Hematopoietic multipotent progenitor cell treated with erythropoietin and hydrocortisone succinate and interleukin-3 and kit ligand, for 4 days (in vitro differentiated cells): Measurements from ENCODE around the gene CD300A.

Experiments
- DNase-seq: peaks from one replicate; pipeline ENCODE4 v3.0.0-alpha.2; 2015

The CD300A gene

GRCh38 chr17:74455821-74456220 is 10.6 kb upstream of the CD300A start:
- DNase-seq: no peak

GRCh38 chr17:74457146-74457819 is 9.2 kb upstream of the CD300A start:
- DNase-seq: peak; percentile 89

GRCh38 chr17:74457820-74458166 is 8.6 kb upstream of the CD300A start:
- no peak for DNase-seq

GRCh38 chr17:74458835-74459234 is 7.6 kb upstream of the CD300A start:
- DNase-seq: no peak

GRCh38 chr17:74459622-74460021 is 6.8 kb upstream of the CD300A start:
- DNase-seq: no peak

- DNase-seq: no peak
Observed at GRCh38 chr17:74460241-74460640, 6.2 kb upstream of the CD300A start.

- no peak for DNase-seq
Observed at GRCh38 chr17:74460996-74461395, 5.4 kb upstream of the CD300A start.

GRCh38 chr17:74461611-74462010 is 4.8 kb upstream of the CD300A start:
- no peak for DNase-seq

GRCh38 chr17:74464730-74465377 is 1.6 kb upstream of the CD300A start:
- DNase-seq: no peak

GRCh38 chr17:74465378-74466110 is 890 bp upstream of the CD300A start:
- no peak for DNase-seq

GRCh38 chr17:74466828-74467184 is 372 bp downstream of the CD300A start:
- DNase-seq: no peak

- DNase-seq: no peak
Observed at GRCh38 chr17:74467221-74467951, 952 bp downstream of the CD300A start.

- no peak for DNase-seq
Observed at GRCh38 chr17:74471341-74471740, 4.9 kb downstream of the CD300A start.

- DNase-seq: no peak
Observed at GRCh38 chr17:74472890-74473289, 6.5 kb downstream of the CD300A start.

GRCh38 chr17:74473294-74473693 is 6.9 kb downstream of the CD300A start:
- no peak for DNase-seq

- no peak for DNase-seq
Observed at GRCh38 chr17:74474043-74474792, 7.8 kb downstream of the CD300A start.

- DNase-seq: no peak
Observed at GRCh38 chr17:74475189-74475588, 8.8 kb downstream of the CD300A start.

- DNase-seq: no peak
Observed at GRCh38 chr17:74477411-74477810, 11.0 kb downstream of the CD300A start.

GRCh38 chr17:74478420-74479100 is 12.1 kb downstream of the CD300A start:
- peak; percentile 74 for DNase-seq

- DNase-seq: no peak
Observed at GRCh38 chr17:74480290-74480689, 13.9 kb downstream of the CD300A start.

- no peak for DNase-seq
Observed at GRCh38 chr17:74481621-74482020, 15.2 kb downstream of the CD300A start.

GRCh38 chr17:74484066-74484465 is 17.6 kb downstream of the CD300A start:
- no peak for DNase-seq
